Stimulated activated CD4-positive, alpha-beta T cell treated with anti-CD3 and anti-CD28 coated beads, TNF-alpha, amount 100 ng/mL, for 24 hours (primary cell): ENCODE measurements around the gene ZNF25.
"Not testable (repeated sequence)": the region's sequence is repeated elsewhere in the genome, so short reads cannot be mapped to it uniquely, and the experiment has no call there.

Source experiments
- DNase-seq, 3 experiments: peaks; one replicate each; pipeline ENCODE4 v3.0.0-alpha.2; 2020; ENCODE audit warnings: low read depth in 3 of 3

ZNF25 gene

DNA sequence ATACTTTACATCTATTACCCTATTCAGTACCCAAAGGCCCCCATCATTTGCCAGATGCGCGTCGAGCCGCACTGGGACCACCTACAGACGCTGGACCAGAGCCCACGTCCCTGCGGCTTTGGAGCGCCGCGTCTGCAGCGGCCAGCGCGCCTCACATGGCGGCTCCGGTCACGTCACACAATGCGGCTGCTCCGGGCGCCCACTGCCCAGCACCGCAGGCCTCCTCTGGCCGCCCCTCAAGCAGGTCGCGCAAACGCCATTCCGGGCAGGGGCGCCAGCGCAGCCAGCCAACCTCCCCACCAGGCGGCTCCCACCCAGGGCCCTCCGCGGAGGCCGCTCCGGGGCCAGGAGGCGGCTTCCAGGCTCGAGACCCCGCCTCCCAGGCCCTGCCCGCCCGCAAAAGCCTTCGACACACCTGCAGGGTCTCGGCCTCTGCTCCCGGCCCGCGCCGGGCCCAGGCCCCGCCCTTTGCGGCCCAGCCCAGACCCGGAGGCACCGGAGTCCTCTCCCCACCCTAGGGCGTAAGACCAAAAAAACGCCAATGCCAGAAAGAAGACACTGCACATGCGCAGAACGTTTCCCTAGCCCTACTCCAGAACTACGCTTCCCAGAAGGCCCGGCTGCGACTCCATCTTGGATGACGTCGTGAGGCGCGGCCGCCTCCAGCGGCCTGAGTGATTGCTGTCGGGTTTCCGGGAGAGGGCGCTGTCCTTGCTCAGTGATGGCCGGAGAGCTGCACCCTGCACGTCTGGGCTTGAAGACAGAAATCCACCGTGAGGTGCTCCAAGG, at the start of gene ZNF25:
TSS of gene ZNF25 (minus strand) at position 557 of the 789 bp plus-strand sequence. CDS start 4,925 bp downstream, outside the sequence.
- DNase-seq = peak; percentile 94 to 97 (median 94)

DNA sequence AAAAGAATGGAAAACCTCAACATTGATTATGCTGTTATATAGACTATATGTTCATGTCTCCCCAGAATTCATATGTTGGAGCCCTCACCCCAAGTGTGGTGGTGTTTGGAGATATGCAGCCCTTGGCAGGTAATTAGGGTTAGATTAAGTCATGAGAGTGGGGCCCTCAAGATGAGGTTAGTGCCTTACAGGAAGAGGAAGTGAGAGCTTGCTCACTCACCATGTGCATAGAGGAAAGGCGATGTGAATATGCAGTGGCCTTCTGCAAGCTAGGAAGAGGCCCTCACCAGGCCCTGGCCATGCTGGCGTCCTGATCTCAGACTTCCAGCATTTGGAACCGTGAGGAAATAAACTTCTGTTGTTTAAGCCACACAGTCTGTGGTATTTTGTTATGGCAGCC, 48.8 kb upstream of the ZNF25 start:
- DNase-seq = no peak

GRCh38 chr10:38019124-38019523, 42.7 kb upstream of the ZNF25 start:
- not testable (repeated sequence) for DNase-seq

GRCh38 chr10:38016354-38016753, 39.9 kb upstream of the ZNF25 start:
- no peak for DNase-seq

DNA sequence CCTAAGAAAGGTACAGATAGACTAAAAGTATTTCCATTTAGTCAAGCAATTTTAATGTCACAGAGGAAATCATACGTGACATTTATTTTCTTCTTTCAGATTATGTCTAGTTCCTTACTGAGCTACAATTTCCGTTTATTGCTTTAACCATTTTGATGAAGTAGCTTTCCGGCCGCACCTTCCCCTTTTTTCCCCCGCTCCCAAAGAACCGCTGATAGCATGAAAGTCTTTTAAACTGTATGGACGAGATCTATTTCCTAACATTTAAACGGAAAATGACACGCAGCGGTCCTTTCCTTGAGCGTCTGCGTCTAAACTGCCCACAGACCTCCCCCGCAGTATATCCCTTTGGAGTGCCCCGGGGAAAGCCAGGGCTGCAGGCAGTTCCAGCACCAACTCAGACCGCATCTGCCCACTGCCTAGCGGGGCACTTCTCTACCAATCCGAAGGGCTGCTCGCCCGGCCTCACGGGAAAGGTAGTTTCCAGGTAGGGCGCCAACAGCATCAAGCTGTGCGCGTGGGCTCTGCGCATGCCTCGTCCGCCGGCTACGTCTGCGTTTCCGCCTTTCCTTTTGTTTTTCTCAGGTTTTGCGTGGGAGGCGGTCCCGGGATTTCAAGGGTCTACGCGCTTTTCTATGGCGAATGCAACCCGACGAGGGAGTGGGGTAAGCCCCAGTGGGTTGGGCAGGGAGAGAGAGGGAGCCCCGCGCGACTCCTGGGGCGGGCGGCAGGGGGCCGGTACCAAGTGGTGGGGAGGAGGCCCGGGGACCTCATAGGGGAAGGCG, 33.9 kb upstream of the ZNF25 start, which contains the start of gene ZNF33A:
TSS of gene ZNF33A (plus strand) at position 557 of the 785 bp plus-strand sequence. CDS start 1,667 bp downstream, outside the sequence.
- peak; percentile 79 to 89 (median 81) for DNase-seq

- DNase-seq = no peak
Observed at GRCh38 chr10:38007991-38008390, 31.5 kb upstream of the ZNF25 start.

DNA sequence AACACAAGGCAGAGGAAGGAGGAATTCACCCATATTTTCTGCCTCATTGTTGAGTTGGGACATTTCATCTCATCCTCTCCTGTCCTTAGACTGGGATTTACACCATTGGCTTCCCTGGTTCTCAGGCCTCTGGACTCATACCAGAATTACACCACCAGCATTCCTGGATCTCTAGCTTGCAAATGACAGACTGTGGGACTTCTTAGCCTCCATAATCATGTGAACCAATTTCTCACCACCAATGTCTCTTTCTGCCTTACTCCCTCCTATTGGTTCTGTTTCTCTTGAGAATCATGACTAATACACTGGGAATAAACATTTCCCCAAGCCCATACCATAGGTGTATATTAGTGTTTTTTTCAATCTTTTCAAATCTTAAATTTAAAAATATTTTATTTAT, 31.1 kb upstream of the ZNF25 start:
- DNase-seq = no peak

DNA sequence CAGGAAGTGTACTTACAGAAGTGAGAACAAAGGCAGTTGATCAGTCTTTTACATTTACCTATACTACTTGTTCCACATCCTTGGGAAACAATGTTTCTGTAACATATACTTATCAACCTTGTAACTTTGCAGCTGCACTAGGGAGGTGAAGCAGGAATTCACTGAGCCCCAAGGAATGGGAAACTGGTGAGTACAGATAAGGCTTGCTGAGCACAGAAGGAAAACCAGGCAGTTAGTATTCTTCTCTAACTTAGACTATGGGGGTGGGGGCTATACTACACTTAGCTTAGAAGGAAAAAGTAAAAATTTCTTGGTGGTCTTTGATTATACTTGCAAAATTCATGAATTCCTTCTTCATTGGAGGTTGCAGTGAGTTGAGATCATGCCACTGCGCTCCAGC, 27.1 kb upstream of the ZNF25 start:
- DNase-seq = no peak

- no peak for DNase-seq
Observed at GRCh38 chr10:38003026-38003425, 26.6 kb upstream of the ZNF25 start.

GRCh38 chr10:38000474-38000873, 24.0 kb upstream of the ZNF25 start:
- DNase-seq = not testable (repeated sequence)

DNA sequence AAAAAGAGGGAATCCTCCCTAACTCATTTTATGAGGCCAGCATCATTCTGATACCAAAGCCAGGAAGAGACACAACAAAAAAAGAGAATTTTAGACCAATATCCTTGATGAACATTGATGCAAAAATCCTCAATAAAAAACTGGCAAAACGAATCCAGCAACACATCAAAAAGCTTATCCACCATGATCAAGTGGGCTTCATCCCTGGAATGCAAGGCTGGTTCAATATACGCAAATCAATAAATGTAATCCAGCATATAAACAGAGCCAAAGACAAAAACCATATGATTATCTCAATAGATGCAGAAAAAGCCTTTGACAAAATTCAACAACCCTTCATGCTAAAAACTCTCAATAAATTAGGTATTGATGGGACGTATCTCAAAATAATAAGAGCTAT, 22.5 kb upstream of the ZNF25 start:
- not testable (repeated sequence) for DNase-seq

DNA sequence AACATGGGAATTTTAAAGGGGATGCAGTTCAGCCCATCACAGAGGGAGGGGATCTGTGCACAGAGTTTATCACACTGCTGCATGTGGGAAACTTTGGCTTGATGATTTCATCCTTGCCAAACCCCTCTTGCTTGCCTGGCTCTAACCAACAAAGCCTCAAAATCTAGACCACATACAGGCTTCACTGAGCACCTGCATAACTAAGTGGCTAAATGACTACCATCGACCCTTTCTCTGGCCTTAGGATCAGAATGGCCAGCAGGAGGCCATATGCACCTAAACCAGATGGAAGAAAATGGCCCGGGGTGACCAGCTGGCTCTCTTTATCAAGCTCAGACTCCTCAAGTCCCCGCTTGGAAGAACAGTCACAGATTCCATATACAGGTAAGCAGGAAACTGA, 15.6 kb upstream of the ZNF25 start:
- DNase-seq = no peak

GRCh38 chr10:37991655-37992054, 15.2 kb upstream of the ZNF25 start:
- no peak for DNase-seq

DNA sequence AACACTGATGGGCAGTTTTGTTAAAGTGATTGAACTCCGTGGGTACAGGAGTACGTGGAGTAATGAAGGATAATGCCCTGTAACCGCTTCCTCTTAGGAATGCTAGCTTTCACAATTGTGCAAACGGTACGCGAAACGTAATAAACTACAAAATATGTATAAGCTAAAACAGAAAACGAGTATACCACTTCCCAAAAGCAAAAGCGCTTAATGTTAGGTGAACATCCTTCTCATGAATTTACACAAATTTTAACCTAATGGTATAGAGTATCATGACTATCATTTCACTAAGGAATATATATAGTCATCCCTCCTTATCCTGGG, 395 bp upstream of the ZNF25 start:
- no peak for DNase-seq

- DNase-seq = no peak
Observed at GRCh38 chr10:37975401-37975991, 951 bp downstream of the ZNF25 start.

DNA sequence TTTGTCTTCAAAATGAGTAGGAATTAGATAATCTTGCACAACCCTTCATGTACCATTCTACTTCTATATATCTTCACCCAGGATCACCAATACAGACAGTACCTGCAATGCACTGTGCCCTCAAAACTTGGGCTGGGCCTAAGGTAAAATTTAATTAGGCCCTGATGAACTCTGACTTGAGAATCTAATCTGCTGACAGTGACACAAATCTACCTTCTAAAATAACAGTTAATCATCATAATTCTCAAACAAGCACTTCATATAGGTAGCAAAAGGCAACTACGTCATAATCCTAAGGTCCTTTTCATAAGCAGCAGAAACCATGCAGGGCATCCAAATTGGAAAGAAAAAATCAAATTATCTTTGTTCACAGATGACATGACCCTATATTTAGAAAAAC, 4.1 kb downstream of the ZNF25 start:
- DNase-seq = no peak

DNA sequence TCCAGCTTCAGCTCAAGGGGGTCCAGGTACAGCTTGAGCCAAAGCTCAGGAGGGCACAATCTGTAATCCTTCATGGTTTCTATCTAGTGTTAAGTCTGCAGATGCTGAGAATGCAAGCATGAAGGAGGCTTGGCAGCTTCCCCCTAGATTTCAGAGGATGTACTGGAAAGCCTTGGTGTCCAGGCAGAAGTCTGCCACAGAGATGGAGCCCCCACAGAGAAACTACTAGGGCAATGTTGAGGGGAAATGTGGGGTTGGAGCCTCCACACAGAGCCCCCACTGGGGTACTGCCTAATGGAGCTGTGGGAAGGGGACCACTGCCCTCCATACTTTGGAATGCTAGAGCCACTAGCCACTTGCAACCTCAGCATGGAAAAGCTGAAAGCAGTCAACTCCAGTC, 11.4 kb downstream of the ZNF25 start:
- DNase-seq = no peak

DNA sequence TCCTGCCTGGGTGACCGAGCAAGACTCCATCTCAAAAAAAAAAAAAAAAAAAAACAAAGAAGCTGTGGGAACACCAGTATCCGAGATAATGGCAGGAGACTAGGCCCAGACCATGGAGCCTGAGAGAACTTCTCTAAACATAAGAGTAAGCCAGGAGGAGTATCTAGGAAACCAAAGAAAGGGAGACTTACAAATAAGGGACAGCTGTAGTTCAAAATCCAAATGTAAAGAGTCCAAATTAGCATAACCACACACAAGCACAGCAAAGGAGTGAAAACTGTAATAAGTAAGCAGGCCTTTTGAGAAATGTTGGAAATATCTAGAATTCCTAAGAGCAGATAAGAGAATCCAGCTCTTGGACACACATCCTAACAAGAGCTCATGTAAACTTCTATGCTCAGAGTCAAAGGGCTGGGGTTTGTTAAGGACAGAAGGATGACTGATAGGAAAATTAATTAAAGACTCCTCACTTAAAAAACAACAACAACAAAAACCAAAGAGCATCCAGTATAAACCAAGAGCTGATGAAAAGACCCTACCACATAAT, 15.8 kb downstream of the ZNF25 start:
- DNase-seq = no peak

DNA sequence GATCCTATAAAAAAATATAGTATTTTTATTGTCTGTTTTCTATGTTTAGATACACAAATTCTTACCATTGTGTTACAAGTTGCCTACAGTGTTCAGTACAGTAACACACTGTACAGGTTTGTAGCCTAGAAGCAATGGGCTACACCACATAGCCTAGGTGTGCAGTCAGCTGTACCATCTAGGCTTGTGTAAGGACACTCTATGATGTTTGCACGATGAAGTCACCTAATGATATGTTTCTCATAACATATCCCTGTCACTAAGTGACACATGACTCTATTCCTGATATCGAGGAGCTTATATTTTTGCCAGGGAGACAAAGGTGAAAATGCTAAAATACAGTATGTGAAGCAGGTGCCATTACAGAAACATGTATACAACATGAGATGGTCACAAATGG, 18.6 kb downstream of the ZNF25 start:
- no peak for DNase-seq

GRCh38 chr10:37952926-37953325, 23.5 kb downstream of the ZNF25 start:
- no peak for DNase-seq

- no peak for DNase-seq
Observed at GRCh38 chr10:37952043-37952755, 24.2 kb downstream of the ZNF25 start.

DNA sequence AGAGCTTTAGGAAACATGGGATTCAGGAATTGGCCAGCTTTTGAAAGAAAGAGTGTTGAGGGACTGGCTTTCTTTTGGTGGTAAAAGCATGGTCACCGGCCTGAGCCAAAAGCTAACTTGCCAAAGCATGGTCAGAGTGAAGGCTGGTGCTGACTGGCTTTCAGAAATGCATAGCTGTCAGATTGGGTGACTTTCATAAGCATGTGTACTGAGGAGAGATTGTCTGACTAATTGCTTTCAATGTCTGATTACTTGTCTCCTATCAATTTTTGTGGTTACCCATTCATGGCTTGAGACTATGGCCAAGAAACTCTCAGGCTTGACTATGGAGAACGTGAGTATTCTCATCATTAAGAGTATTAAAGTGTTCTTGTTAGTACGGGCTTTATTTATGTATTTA, 28.2 kb downstream of the ZNF25 start:
- DNase-seq = no peak
